NCI-H187 (cell line): ENCODE measurements around the gene LRRC17.

Source experiments
- DNase-seq, 2 experiments: peaks; one replicate each; lab custom pipeline; 2025; lab: John Stamatoyannopoulos, UW

The LRRC17 gene

DNA sequence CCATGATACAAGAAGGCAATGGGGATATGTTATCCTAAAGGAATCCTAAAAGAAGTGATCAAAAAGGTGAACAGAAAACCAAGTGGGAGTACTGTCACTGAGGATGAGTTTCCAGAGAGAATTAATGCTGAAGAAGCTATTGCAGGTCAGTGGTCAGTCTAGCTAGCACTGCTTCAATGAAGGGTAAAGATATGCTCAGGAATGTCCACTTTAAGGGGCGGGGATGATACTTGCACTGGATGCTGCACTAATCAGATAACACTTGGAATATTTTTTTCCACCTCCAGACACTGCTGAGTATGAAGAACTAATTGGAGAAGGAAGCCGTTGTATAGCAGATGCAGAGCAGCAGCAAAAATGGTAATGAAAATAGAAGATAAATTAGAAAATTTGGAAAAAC is 75.3 kb downstream of the LRRC17 start:
- DNase-seq = no peak

DNA sequence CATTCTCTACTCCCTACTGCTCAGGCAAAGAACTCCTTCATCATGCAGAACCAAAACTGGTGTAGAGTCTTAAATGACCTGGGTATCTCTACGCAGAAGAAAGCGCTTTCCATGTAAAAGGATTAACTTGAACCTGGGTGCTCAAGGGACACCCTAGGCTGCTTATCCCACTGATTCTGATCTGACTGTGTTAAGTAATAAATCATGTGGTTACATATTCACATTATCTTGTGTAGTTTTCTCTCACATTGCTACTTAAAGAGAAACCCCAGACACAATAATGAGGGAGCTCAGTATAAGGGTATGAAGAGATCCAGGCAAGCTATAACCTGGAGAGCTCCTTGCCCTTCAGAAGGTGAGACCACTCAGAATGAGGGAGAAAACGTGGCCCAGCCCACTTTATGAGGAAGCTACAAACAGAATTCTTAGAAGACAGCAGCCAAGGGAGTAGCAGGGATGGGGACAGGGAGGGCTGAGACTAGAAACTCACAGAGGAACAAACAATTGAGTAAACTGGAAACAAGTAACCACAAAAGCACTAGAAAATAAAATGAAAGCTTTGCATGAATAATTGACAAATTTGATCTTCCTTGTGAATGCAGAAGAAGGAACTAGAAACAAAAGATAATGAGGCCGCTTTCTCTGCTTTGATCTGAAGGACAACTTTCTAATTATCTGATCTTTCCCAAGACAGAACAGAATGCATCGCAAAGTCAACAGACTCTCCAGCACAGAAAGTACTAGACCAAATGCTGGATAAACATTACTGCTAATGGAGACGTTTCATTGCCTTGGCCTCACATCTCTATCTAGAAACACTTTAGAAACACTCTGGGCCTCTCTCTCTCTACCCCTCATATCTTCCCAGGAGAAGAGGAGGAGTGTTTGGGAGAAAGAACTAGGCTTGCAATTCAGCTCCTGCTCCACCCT is 76.1 kb downstream of the LRRC17 start:
- no peak for DNase-seq

- DNase-seq = no peak
These were observed 77.8 kb downstream of the LRRC17 start for GRCh38 chr7:102990642-102991041.

DNA sequence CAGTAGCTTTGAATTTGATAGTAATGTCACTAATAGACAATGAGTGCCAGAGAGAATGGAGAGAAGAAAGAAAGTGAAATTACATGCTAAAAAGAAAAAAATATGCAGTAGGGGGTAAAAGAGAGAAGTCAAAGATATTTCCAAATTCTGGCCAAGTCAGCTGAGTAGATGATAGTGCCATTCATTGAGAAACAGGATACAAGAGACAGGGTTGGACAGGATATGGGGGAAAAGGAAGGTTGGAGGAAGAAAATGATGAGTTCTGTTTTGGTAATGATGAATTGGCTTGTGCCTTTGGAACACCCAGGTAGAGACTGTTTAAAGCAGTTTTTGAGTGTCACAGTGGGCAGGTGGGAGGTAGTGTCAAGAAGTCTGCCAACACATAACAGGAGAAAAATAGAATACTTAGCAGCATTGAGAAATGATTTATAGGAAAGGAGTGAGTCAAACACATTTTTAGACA is 78.3 kb downstream of the LRRC17 start:
- no peak for DNase-seq

GRCh38 chr7:102991540-102992214 is 78.9 kb downstream of the LRRC17 start:
- DNase-seq = no peak

DNA sequence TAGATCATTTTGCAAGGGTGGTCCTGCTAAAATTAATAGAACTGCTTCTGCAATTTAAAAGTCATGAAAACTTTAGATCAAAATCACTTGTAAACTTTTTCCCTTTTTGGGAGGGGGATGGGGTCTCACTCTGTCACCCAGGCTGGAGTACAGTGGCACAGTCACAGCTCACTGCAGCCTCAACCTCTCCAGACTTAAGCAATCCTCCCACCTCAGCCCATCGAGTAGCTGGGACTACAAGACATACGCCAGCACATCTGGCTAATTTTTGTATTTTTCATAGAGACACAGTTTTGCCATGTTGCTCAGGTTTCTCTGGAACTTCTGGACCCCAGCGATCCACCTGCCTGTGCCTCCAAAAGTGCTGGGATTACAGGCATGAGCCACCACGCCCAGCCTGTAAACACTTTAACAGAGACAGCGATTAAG is 79.7 kb downstream of the LRRC17 start:
- DNase-seq = no peak

DNA sequence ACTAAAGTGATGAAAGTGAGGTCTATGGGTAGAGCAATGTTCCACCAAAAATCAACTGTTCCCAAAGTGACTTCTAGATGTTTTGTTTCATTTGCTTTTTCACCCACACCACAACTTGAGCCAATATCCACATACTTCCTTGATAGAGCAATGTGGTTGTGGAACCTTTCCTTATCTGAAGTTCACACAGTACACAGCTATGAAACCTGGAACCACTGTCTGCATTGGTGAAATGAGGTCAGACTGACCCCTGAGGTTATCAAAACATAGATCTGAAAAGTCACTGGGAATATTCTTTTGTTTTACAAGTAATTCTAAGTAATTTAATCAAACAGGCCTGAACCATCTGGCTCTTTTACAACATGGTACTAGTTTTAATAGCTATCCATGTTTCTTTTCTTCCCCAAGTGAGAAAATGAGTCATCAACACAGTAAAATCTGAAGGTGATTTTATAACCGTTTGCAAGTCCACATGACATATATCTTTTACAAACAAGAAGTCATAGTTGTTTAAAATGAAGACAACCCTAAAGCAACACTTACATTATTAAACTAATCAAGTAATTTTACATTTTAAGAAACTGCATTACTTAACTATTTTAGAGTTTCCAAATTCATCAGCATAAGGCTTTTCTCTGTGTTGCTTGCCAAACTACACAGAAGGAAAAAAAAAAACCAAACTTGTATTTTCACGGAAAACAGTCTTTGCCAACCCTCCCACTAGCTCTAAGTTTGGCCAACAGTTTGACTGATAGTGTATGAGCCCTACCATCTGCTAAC is 80.3 kb downstream of the LRRC17 start:
- no peak for DNase-seq

- DNase-seq = no peak
These were observed 80.9 kb downstream of the LRRC17 start for GRCh38 chr7:102993718-102994029.

DNA sequence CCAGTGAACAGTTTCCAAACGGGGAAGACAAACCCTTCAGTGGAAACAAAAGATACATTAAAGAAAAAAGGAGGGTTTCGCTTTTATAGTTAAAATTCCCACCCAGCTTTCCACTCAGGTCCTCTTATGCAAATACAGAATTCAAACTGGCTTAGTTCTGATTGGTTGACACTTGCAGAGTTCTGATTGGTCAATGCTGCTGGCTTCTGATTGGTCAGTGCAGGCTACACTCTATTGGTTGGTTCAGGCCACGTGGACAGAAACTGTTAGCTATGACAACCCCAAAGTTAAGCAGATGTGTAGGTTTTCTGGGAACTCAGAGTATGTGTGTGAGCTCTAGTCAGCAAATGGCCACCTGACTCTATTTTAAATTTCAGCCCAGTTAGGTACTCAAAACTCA is 81.8 kb downstream of the LRRC17 start:
- no peak for DNase-seq
